Measurements from ENCODE around the gene NMUR1. TPM values are rescaled to one million over a fixed set of nuclear protein-coding genes. Genes with fewer than 3 reads are reported as not detected.
A peak's percentile ranks its signal among the peaks of the same experiment; 100 is the strongest.
"Not testable (repeated sequence)": the region's sequence is repeated elsewhere in the genome, so short reads cannot be mapped to it uniquely, and the experiment has no call there.

Gene NMUR1
- polyA plus RNA-seq (2013, experiment 1 of 2), result 0.10 TPM
- 0.13 TPM for polyA plus RNA-seq (2013, experiment 2 of 2)

- H3K9me3 ChIP-seq (ENCODE audit: insufficient read depth, low read depth, low read length), result no peaks in the 10 kb centered on the region
- H3K27ac ChIP-seq (ENCODE audit: low read depth, low read length), result no peak within 1 kb of the TSS
- H3K9ac ChIP-seq (ENCODE audit: low read depth, low read length), result no peak within 1 kb of the TSS
- H3K4me1 ChIP-seq (ENCODE audit: insufficient read depth, low read length), result 0 out of 2 replicates have a peak, but pooled peaks cover 3% of the 10 kb centered on the region
- 17% methylated on average over 85 of the region's 85 CpGs for WGBS
- H3K4me3 ChIP-seq (ENCODE audit: low read length), result peak within 1 kb of the TSS; percentile 45
- no peaks in the 10 kb centered on the region for H3K36me3 ChIP-seq (ENCODE audit: insufficient read depth, low read length)
- H3K27me3 ChIP-seq (ENCODE audit: insufficient read depth, low read length), result peaks cover 25% of the 10 kb centered on the region
These were observed at the start of gene NMUR1 for GRCh38 chr2:231530099-231531011. Gene NMUR1 (minus strand): TSS chr2:231530445. CDS start chr2:231530361, 84 bp downstream.

- H3K27me3 ChIP-seq (ENCODE audit: insufficient read depth, low read length), result no peaks in the 10 kb centered on the region
- H3K9me3 ChIP-seq (ENCODE audit: insufficient read depth, low read depth, low read length), result no peaks in the 10 kb centered on the region
- no peak overlapping the region for H3K9ac ChIP-seq (ENCODE audit: low read depth, low read length)
- H3K4me3 ChIP-seq (ENCODE audit: low read length), result no peak overlapping the region
- H3K27ac ChIP-seq (ENCODE audit: low read depth, low read length), result no peak overlapping the region
- H3K36me3 ChIP-seq (ENCODE audit: insufficient read depth, low read length), result no peaks in the 10 kb centered on the region
- WGBS, result 88% methylated on average over 3 of the region's 3 CpGs
- peaks cover 15% of the 10 kb centered on the region for H3K4me1 ChIP-seq (ENCODE audit: insufficient read depth, low read length)
These were observed 49.3 kb upstream of the NMUR1 start for GRCh38 chr2:231579560-231579959.

GRCh38 chr2:231578655-231579054, 48.4 kb upstream of the NMUR1 start:
- not testable (repeated sequence) for H3K9ac ChIP-seq (ENCODE audit: low read depth, low read length); H3K27me3 ChIP-seq (ENCODE audit: insufficient read depth, low read length); H3K4me3 ChIP-seq (ENCODE audit: low read length); H3K9me3 ChIP-seq (ENCODE audit: insufficient read depth, low read depth, low read length); H3K36me3 ChIP-seq (ENCODE audit: insufficient read depth, low read length); H3K27ac ChIP-seq (ENCODE audit: low read depth, low read length)
- 96% methylated on average over 2 of the region's 2 CpGs for WGBS
- peaks cover 13% of the 10 kb centered on the region for H3K4me1 ChIP-seq (ENCODE audit: insufficient read depth, low read length)

GRCh38 chr2:231576465-231576864, 46.2 kb upstream of the NMUR1 start:
- Histone ChIP-seq H3K27me3 (ENCODE audit: insufficient read depth, low read length) (no peaks in the 10 kb centered on the region), H3K4me1 (ENCODE audit: insufficient read depth, low read length) (peaks cover 31% of the 10 kb centered on the region), H3K4me3 (ENCODE audit: low read length) (no peak overlapping the region), H3K36me3 (ENCODE audit: insufficient read depth, low read length) (no peaks in the 10 kb centered on the region), H3K27ac (ENCODE audit: low read depth, low read length) (peak overlapping the region; percentile 99), H3K9me3 (ENCODE audit: insufficient read depth, low read depth, low read length) (no peaks in the 10 kb centered on the region), H3K9ac (ENCODE audit: low read depth, low read length) (peak overlapping the region; percentile 60)
- 80% methylated on average over 4 of the region's 4 CpGs for WGBS

GRCh38 chr2:231575612-231576256, 45.5 kb upstream of the NMUR1 start:
- 92% methylated on average over 10 of the region's 10 CpGs for WGBS

GRCh38 chr2:231573698-231574421, 43.6 kb upstream of the NMUR1 start:
- 0 out of 2 replicates have a peak overlapping the region, but pooled peaks have one; percentile 18 for H3K9ac ChIP-seq (ENCODE audit: low read depth, low read length)
- H3K9me3 ChIP-seq (ENCODE audit: insufficient read depth, low read depth, low read length), result no peaks in the 10 kb centered on the region
- no peaks in the 10 kb centered on the region for H3K36me3 ChIP-seq (ENCODE audit: insufficient read depth, low read length)
- no peak overlapping the region for H3K4me3 ChIP-seq (ENCODE audit: low read length)
- WGBS, result 76% methylated on average over 15 of the region's 15 CpGs
- H3K27me3 ChIP-seq (ENCODE audit: insufficient read depth, low read length), result no peaks in the 10 kb centered on the region
- peak overlapping the region; percentile 87 for H3K27ac ChIP-seq (ENCODE audit: low read depth, low read length)
- H3K4me1 ChIP-seq (ENCODE audit: insufficient read depth, low read length), result peaks cover 33% of the 10 kb centered on the region

More at GRCh38 chr2:231575612-231576256, 45.5 kb upstream of the NMUR1 start:
- Histone ChIP-seq H3K36me3 (ENCODE audit: insufficient read depth, low read length) (no peaks in the 10 kb centered on the region), H3K9me3 (ENCODE audit: insufficient read depth, low read depth, low read length) (no peaks in the 10 kb centered on the region), H3K27me3 (ENCODE audit: insufficient read depth, low read length) (no peaks in the 10 kb centered on the region), H3K9ac (ENCODE audit: low read depth, low read length) (peak overlapping the region; percentile 60; the same call in 1 of the 2 replicates), H3K27ac (ENCODE audit: low read depth, low read length) (peak overlapping the region; percentile 99), H3K4me1 (ENCODE audit: insufficient read depth, low read length) (peaks cover 33% of the 10 kb centered on the region), H3K4me3 (ENCODE audit: low read length) (no peak overlapping the region)

GRCh38 chr2:231573096-231573495, 42.9 kb upstream of the NMUR1 start:
- H3K4me3 ChIP-seq (ENCODE audit: low read length), result no peak overlapping the region
- H3K4me1 ChIP-seq (ENCODE audit: insufficient read depth, low read length), result peaks cover 37% of the 10 kb centered on the region
- no peaks in the 10 kb centered on the region for H3K27me3 ChIP-seq (ENCODE audit: insufficient read depth, low read length)
- H3K9ac ChIP-seq (ENCODE audit: low read depth, low read length), result peak overlapping the region; percentile 18; the same call in 1 of the 2 replicates
- no peaks in the 10 kb centered on the region for H3K36me3 ChIP-seq (ENCODE audit: insufficient read depth, low read length)
- no peaks in the 10 kb centered on the region for H3K9me3 ChIP-seq (ENCODE audit: insufficient read depth, low read depth, low read length)
- WGBS, result 47% methylated on average over 4 of the region's 4 CpGs
- H3K27ac ChIP-seq (ENCODE audit: low read depth, low read length), result peak overlapping the region; percentile 87

- Histone ChIP-seq H3K4me1 (ENCODE audit: insufficient read depth, low read length) (peaks cover 36% of the 10 kb centered on the region), H3K4me3 (ENCODE audit: low read length) (no peak overlapping the region), H3K27ac (ENCODE audit: low read depth, low read length) (peak overlapping the region; percentile 85), H3K36me3 (ENCODE audit: insufficient read depth, low read length) (no peaks in the 10 kb centered on the region), H3K27me3 (ENCODE audit: insufficient read depth, low read length) (no peaks in the 10 kb centered on the region), H3K9me3 (ENCODE audit: insufficient read depth, low read depth, low read length) (peaks cover 6% of the 10 kb centered on the region; the same call in 1 of the 2 replicates), H3K9ac (ENCODE audit: low read depth, low read length) (peak overlapping the region; percentile 54)
- 37% methylated on average over 4 of the region's 4 CpGs for WGBS
These were observed 41.5 kb upstream of the NMUR1 start for GRCh38 chr2:231571661-231572191.

- not testable (repeated sequence) for H3K27me3 ChIP-seq (ENCODE audit: insufficient read depth, low read length); H3K36me3 ChIP-seq (ENCODE audit: insufficient read depth, low read length); H3K4me3 ChIP-seq (ENCODE audit: low read length); H3K9ac ChIP-seq (ENCODE audit: low read depth, low read length)
- Histone ChIP-seq H3K9me3 (ENCODE audit: insufficient read depth, low read depth, low read length) (peaks cover 14% of the 10 kb centered on the region), H3K27ac (ENCODE audit: low read depth, low read length) (peak overlapping the region; percentile 85; the same call in 1 of the 2 replicates), H3K4me1 (ENCODE audit: insufficient read depth, low read length) (peaks cover 29% of the 10 kb centered on the region)
- WGBS, result 85% methylated on average over 5 of the region's 5 CpGs
These were observed 40.7 kb upstream of the NMUR1 start for GRCh38 chr2:231570915-231571314.

GRCh38 chr2:231568785-231569435, 38.7 kb upstream of the NMUR1 start:
- no peaks in the 10 kb centered on the region for H3K27me3 ChIP-seq (ENCODE audit: insufficient read depth, low read length)
- 85% methylated on average over 7 of the region's 7 CpGs for WGBS
- peaks cover 29% of the 10 kb centered on the region for H3K4me1 ChIP-seq (ENCODE audit: insufficient read depth, low read length)
- H3K27ac ChIP-seq (ENCODE audit: low read depth, low read length), result no peak overlapping the region; the same call in 1 of the 2 replicates
- no peak overlapping the region for H3K4me3 ChIP-seq (ENCODE audit: low read length)
- H3K9me3 ChIP-seq (ENCODE audit: insufficient read depth, low read depth, low read length), result peaks cover 19% of the 10 kb centered on the region
- no peaks in the 10 kb centered on the region for H3K36me3 ChIP-seq (ENCODE audit: insufficient read depth, low read length)
- H3K9ac ChIP-seq (ENCODE audit: low read depth, low read length), result no peak overlapping the region
